Stimulated activated CD4-positive, alpha-beta T cell treated with anti-CD3 and anti-CD28 coated beads, Interleukin-2, amount 100 ng/mL, for 24 hours (primary cell): ENCODE data around the gene SORBS1.

Experiments
- DNase-seq, 2 donors: peaks; one replicate each; pipeline ENCODE4 v3.0.0-alpha.2; 2020

Gene SORBS1

DNA sequence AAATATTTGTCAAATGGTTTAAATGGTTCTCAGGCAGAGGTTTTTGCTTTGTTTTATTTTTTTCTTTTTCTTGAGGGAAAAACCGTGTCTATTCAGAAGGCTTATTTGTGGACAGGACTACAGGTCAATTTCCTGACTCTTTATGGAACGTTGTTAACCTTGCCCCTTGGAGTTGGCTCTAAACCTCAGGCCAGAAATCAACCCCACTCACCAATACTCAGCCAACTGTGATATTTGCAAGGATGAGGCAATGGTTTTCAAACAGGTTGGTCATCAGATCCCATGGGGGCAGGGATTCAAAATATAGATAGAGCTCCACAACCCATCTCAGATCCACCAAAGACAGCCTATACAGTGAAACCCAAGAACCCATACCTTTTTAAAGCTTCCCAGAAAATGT, 280.5 kb downstream of the SORBS1 start:
- no peak for DNase-seq

DNA sequence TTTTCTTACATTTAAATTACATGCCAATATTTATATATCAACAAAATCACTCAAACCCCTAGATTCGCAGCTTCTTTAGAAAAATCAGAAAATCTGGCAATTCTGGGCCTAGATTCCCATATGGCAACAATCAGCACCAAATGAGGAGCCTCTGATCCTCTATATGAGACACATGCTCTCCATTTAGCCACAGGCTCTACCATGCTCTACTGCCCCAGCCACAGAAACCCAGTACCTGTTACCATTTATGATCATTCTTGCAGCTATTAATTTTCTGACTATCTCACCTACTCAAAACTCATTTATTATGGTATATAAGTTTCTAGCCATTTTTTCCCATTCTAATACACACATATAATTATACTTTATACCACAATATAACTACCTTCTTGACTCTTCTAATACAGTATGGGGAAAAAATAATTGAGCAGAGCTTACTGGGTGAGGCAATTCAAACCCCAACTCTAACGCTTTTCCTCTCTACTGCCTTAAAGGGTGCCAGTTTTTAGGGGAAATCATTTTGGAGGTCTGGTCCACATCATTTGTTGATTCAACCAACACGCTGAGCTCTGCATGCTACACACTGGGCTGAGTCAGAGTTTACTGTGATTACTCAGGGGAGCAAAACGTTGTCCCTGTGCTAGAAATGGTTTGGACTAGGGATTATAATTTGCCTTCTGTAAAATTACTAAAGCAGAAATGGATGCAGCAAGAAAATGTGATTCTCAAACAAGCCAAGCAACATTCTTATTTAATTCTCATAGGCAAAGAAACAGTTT, 281.9 kb downstream of the SORBS1 start:
- DNase-seq: no peak

GRCh38 chr10:95278061-95278988, 282.8 kb downstream of the SORBS1 start:
- no peak for DNase-seq

GRCh38 chr10:95277614-95278013, 283.6 kb downstream of the SORBS1 start:
- no peak for DNase-seq

- DNase-seq: no peak
Measured at GRCh38 chr10:95277201-95277570, 284.0 kb downstream of the SORBS1 start.

DNA sequence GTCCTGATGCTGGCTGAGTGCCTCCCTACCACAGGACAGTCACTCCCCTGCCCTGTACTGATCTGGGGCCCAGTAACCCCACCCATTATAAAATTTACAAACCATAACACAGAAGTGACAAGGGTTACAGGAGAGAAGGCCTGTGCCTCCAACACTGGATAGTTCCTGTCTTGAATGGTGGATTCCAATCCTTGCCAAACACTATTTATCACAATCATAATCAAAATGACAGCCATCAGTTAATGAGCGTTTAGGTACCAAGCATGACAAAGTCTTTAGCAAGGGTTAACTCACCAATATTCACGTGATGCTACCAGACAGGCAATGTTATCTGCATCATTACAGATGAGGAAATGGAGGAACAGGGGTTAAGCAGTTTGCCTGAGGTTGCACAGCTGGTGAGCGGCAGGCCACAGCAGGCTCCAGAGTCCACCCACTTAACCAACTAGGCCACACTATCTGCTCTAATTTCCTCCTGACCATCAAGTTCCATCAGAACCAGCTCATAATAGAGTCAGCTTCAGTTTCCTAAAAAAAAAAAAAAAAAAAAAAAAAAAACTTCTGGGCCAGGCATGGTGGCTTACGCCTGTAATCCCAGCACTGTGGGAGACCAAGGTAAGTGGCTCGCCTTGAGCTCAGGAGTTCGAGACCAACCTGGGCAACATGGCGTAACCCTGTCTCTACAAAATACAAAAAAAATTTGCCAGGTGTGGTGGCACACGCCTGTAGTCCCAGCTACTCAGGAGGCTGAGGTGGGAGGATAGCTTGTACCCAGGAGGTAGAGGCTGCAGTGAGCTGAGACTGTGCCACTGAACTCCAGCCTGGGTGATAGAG, 284.6 kb downstream of the SORBS1 start:
- no peak for DNase-seq

DNA sequence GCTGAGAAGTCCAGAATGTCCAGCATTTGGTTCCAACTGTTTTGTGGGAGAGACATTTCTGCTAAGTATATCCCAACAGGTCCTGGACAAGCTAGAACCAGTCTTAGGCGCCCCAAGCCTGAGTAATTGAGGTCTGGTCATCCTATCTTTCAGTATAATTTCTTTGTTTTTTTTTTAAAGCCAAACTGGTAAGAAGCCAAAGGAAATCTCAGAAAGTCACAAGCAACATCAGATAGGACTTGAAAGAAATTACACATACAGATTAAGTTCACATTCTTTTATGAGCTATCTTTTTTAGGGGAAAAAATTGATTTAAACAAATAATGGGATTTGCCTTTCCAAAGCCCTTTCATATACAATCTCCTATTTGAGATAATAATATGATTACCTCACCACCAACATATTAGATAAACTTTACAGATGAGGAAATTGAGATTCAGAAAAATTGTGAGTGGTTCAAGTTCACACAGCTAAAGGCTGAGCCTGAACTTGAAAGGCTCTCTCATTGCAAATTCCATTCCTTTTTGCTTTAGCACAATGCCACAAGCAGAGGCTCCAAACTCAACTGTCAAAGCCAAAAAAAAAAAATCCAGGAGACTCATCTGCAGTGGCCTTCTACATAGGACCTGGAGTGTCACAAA, 285.3 kb downstream of the SORBS1 start:
- DNase-seq: no peak

DNA sequence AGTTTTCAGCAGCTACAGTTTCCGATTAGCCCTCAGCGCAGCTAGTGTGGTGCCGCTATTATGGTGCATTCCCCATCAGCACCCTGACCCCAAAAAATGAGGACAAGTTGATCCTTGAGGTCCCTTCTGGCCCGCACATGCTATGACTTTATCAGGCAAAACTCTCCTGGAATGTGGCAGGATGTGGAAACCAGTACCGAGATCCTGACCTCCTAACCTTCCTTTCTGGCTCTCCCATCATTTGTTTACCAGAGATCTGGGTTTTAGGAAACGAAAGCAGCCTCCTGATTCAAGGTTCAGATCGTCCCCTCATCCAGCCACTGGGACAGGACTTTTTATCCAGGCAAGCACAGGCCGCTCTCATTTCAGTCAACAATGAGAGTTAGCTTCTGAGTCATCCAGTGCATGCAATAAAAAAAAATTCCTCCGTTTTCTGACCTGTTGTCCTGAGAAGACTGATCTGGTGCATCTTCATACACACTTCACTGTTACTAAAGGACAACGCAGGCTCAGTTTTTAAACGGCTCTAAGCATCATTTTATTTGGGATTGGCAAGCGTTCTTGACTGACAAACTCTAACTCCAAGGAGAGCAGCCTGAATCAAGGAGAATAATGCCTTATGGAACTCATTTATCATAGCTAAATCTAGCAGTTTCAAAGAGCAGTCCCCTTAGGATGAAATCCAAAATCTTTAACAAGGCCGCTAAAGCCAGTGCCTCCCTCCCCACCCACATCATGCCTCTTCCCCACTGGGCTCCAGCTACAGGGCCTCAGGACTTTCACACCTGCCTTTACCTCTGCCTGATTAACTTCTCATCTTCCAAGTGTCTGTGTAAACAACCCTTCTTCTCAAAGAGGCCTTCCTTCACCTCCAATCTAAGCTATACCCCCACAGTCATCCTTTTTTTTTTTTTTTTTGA, 287.5 kb downstream of the SORBS1 start:
- no peak for DNase-seq

- DNase-seq: no peak
Measured at GRCh38 chr10:95268438-95268837, 292.7 kb downstream of the SORBS1 start.

- DNase-seq: no peak
Measured at GRCh38 chr10:95267251-95267650, 293.9 kb downstream of the SORBS1 start.

DNA sequence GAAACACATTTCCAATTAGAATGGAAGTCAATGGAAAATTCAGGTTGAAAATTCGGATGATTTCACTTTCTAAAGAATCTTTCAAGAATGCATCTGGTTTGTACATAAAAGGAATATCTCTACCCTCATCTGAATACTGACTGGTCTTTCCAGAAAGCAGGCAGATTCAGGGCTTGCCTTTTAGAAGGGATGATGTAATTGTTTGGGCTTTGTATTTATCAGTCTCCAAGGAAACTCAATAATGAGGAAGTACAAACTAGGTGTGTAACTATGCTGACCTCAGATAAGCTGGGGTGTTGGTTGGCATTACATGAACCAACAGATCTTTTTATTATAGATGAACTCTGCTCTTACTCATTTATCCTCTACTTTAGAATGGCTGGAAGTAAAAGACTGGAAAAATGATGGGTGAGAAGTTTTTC, 294.5 kb downstream of the SORBS1 start:
- DNase-seq: no peak

DNA sequence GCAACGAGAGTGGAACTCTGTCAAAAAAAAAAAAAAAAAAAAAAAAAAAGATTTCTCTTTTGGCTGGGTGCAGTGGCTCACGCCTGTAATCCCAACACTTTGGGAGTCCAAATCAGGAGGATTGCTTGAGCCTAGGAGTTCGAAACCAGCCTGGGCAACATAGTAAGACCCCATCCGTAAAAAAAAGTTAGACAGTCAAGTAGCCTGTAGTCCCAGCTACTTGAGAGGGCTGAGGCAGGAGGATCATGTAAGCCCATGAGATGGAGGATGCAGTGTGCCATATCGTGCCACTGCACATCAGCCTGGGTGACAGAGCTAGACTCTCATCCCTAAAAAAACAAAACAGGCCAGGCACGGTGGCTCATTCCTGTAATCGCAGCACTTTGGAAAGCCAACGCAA, 295.6 kb downstream of the SORBS1 start:
- no peak for DNase-seq

DNA sequence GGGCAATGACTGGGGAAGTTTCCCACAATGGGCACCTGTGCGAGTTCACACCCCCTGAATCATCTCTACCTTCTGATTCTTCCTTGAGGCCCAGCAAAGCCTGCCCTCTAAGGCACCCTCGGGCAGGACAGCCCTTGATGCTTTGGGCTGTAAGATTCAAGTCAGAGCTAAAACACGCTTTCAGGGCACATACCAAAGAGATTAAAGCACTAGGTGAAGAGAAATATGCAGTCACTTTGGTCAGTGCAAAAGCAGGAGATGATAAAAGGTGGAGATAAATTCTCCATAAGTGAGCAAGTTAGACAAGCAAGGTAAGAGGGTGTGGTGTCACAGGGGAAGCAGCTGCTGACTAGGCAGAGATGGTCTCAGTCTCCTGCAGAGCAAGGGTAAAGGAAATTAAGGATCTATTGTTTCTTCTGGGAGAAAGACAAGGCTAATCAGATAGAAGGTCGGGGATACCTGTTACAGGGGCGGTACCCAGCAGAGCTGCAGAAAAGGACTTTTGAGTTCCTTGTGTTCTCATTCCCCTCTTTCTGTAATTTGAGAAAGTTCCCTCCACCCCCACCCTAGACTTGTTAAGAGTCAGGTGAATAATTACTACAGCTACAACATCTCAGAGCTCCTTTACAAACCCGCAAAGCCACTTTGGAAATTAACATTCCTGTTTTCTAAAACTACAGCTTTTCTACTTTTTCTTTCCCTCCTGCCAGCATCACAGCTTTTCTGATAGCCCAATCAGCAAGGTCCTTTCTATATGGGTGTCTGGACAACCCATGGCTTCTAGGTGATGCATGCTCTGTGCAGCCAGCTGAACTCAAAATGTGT, 296.7 kb downstream of the SORBS1 start:
- DNase-seq: no peak

GRCh38 chr10:95263864-95264226, 297.3 kb downstream of the SORBS1 start:
- DNase-seq: no peak

GRCh38 chr10:95262763-95263518, 298.2 kb downstream of the SORBS1 start:
- no peak for DNase-seq

- DNase-seq: no peak
Measured at GRCh38 chr10:95261926-95262325, 299.2 kb downstream of the SORBS1 start.
